Hepatocyte (in vitro differentiated cells): Measurements from ENCODE around the gene STXBP6.

ENCODE experiments used
- CTCF ChIP-seq: fragments of 200-600 bp; sonication (generic); IDR thresholded peaks from 2 replicates; pipeline ENCODE4 v1.5.1; 2016; ENCODE audit warnings: antibody characterized with exemption, mild to moderate bottlenecking; ENCODE audit not compliant: poor library complexity
- EZH2 ChIP-seq: fragments of 200-600 bp; sonication (generic); IDR thresholded peaks from 2 replicates; pipeline ENCODE4 v1.6.1; 2016; ENCODE audit warnings: antibody characterized with exemption, mild to moderate bottlenecking, borderline replicate concordance

DNA sequence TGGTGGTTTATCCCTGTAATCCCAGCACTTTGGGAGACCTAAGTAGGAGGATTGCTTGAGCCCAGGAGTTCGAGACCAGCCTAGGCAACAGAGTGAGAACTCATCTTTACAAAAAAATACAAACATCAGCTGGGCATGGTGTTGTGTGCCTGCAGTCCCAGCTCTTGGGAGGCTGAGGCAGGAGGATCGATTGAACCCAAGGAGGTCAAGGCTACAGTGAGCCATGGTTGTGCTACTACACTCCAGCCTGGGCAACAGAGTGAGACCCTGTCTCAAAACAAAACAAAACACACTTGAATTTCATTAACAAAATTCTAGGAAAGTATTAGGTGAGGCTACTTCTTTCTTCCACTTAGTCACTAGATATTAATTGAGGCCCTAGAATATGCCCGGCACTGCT lies 77.1 kb downstream of the STXBP6 start:
- TF ChIP-seq CTCF (no peak), EZH2 (no peak)
